NK-92 (cell line): ENCODE measurements around the gene PLEKHA4.
"Not testable (repeated sequence)": the region's sequence is repeated elsewhere in the genome, so short reads cannot be mapped to it uniquely, and the experiment has no call there.

Source experiments
- DNase-seq: peaks from one replicate; lab custom pipeline; 2025; ENCODE audit not compliant: unreplicated experiment; lab: John Stamatoyannopoulos, UW

PLEKHA4 gene

DNA sequence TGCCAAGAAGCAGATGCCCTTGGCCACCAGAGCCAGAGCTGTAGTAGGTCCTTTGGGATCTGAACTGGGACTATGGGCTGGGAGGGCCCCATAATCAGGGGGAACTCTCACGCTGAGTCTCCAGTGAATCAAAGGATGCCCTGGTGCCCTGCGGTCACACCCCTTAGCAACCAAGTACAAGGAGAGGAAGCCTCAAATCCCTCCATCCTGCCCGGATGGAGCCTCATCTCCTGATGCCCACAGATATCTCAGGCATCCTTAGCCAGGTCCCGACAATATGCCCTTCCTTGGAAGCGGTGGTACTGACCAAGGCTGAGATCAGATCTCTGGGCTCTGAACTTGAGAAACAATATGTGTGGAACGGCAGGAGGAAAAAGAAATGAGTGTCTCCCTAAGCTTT is 1.7 kb downstream of the PLEKHA4 start:
- DNase-seq: no peak

- DNase-seq: no peak
Observed at GRCh38 chr19:48862827-48863226, 5.6 kb downstream of the PLEKHA4 start.

DNA sequence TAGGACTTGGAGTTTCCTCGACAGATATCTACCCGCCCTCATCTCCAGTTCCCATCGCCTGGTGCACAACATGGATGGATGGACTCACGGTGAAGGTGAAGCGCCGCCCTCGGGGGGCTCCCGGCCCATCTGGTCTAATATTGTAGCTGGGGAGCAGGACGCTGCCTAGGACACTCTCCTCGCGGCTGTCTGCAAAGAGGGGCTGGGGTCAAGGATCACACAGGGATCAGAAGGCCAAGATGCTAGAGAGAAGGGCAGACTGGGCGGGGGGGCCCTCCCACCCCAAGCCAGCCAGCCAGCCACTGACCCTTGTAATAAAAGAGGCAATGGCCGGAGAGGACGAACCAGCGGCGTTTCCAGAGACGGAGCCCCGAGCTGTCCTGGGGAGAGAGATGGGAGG is 7.1 kb downstream of the PLEKHA4 start:
- no peak for DNase-seq

GRCh38 chr19:48859711-48860572 is 8.5 kb downstream of the PLEKHA4 start:
- no peak for DNase-seq

DNA sequence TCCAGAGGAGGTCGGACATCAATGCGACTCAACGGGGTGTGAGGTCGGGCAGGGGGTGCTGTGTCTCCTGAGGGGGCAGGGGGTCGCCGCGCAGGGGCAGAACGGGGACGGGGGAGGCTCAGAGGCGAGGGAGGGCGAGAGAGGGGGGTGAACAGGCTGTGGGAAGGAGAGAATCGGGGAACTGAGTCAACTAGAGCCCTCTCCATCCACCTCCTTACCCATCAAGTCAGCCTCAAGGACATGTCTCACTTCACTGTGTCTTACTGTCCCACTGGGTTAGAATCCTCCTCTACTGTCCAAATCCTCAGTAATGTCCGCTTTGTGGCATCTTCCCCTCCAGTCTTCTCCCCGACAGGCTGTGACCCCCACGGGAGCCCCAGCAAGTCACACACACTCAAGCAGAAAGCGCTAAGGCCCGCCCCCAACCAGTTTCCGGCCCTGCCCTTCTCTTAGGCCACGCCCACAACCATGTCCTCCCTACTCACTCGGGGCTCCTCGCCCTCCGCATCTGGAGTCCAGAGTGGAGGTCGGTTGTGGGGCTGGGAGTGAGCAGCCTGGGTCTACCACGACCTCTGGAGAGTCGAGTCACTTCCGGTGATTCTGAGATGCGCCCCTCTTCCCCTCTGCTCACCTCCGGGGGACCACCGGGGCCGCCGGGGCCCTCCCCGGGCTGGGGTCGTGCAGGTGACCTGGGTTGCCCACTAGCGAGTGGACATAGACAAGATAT is 9.3 kb downstream of the PLEKHA4 start:
- no peak for DNase-seq

- no peak for DNase-seq
Observed at GRCh38 chr19:48856921-48857320, 11.5 kb downstream of the PLEKHA4 start.

- no peak for DNase-seq
Observed at GRCh38 chr19:48854103-48854502, 14.3 kb downstream of the PLEKHA4 start.

GRCh38 chr19:48853483-48853882 is 14.9 kb downstream of the PLEKHA4 start:
- DNase-seq: no peak

GRCh38 chr19:48852292-48852691 is 16.1 kb downstream of the PLEKHA4 start:
- no peak for DNase-seq

- DNase-seq: not testable (repeated sequence)
Observed at GRCh38 chr19:48846659-48847058, 21.8 kb downstream of the PLEKHA4 start.

DNA sequence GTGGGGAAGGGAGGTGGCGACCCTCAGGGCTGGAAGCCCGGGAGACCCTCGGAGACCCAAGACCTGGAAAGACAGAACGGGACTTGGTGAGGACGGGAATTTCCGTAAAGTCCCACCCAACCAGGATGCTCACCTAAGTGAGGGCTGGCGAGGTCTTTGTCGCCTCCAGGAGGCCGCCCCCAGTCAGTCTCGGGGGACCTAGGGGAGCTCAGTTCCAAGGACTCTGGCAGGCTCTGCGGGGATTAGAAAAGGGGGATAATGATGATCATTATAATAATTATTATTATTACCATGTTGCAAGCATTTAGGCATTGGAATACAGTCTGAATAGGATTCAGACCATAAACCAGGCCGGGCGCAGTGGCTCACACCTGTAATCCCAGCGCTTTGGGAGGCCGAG is 23.0 kb downstream of the PLEKHA4 start:
- DNase-seq: no peak

- no peak for DNase-seq
Observed at GRCh38 chr19:48844472-48844871, 23.9 kb downstream of the PLEKHA4 start.

DNA sequence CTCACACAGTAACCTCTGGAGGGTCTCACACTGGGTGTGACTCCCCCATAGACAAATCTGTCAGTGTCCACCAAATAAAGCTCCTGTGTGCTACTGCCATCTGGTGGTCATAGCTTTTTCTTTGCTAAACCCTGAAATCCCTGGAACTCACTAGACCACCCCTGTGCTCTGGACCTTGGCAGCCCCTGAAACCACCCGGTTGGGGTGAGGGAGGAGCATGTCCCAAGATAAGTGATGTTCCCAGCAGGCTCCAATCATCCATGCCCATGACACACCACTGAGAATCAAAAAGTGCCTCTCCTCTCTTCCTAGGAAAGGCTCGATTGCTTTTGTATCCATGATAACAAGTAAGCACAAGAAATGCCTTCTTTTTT is 25.6 kb downstream of the PLEKHA4 start:
- DNase-seq: no peak

- DNase-seq: no peak
Observed at GRCh38 chr19:48841571-48841970, 26.8 kb downstream of the PLEKHA4 start.

GRCh38 chr19:48841047-48841446 is 27.4 kb downstream of the PLEKHA4 start:
- DNase-seq: no peak

DNA sequence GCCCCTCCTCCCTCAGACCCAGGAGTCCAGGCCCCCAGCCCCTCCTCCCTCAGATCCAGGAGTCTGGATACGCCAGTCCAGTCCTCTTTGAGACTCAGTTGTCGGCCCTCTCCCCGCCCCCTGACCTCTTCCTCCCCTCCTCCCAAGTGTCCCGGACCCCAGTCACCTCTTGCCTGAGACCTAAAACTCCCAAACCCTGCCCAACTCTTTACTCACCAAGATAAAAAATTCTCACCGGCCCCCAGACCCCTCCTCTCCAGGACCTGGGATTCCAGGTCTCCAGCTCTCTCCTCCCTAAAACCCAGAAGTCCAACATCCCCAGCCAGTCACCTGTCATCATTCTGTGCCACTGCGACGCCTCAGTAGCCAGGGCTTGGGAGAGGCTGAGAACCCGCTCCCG is 30.7 kb downstream of the PLEKHA4 start:
- DNase-seq: no peak

DNA sequence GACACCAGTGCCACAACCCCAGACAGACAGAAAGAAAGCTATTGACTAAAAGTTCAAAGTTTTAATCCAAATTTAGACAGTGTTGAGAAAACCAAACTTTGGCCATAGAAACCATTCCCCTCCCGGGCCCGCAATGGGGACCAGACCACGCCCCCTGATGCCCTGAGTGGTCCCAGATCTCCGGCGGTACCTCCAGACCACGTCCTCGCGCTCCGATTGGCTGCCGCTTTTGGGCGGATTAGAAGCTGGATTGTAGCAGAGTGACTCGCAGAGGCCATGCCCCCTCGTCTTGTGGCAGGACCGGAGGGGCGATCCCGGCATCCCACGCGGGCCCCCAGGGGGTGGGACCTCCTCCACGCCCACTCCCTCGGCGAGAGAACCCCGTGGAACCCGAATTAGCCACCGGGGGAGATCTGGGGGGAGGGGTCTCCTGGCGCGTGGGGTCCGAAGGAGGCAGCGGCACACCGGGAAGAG is 31.3 kb downstream of the PLEKHA4 start:
- no peak for DNase-seq

GRCh38 chr19:48836089-48837017 is 32.1 kb downstream of the PLEKHA4 start, which contains the start of gene HSD17B14:
Gene HSD17B14, minus strand, starts transcription at chr19:48836491. Its CDS starts 80 bp downstream, at chr19:48836411.
- no peak for DNase-seq

- DNase-seq: peak; percentile 42
Observed at GRCh38 chr19:48835734-48836088, 32.7 kb downstream of the PLEKHA4 start.

DNA sequence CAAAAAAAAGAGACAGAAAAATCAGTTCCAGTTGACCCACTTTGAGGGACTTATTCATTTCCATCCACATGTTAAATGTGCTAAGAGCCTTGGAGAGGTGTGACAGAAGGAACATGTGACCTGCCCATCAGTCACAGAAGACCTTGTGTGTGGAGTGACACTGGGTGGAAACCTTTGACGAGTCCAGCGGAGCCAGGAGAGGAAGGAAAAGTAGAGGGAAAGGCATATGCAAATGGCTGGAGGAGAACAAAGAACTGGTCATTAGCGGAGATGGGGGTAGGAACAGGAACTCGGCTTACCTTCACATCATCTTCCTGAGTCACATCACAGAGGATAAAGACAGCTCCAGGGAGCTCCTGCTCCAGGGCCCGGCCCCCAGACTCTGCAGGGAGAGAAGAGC is 34.4 kb downstream of the PLEKHA4 start:
- no peak for DNase-seq

DNA sequence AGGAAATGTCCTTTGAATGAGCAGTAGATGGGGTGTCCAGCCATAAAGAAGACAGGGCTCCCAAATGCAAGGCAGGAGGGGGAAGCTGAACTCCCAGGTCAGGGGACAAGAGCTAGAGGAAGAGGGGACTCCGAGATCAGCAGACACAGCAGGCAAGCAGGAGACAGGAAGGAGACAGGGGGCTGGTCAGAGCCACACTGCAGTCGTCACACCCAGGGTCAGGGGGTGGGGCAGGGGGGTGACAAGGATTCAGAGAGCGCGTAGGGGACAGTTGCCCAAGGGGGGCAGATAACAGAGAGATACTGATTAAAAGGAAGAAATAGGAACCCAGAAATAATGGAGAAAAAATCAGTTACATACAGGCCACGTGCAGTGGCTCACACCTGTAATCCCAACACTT is 35.4 kb downstream of the PLEKHA4 start:
- DNase-seq: no peak
